Caco-2 (cell line): Measurements from ENCODE around the gene ALDH2. TPM values are rescaled to one million over a fixed set of nuclear protein-coding genes. Genes with fewer than 3 reads are reported as not detected.

ENCODE experiments used
- BruUV-seq: library from RNA; stranded (reverse); fragments of 400-500 nt; replicated peaks from 2 replicates; lab custom pipeline; 2021; lab: Mats Ljungman, UMichigan
- CTCF ChIA-PET: fragments of 300-600 bp; sonication (Branson Sonifier 250); formaldehyde crosslinking; loops from one replicate; lab custom pipeline; 2022; ENCODE audit warnings: antibody characterized with exemption; lab: Charles Lee
- POLR2A ChIA-PET: fragments of 300-600 bp; sonication (Branson Sonifier 250); formaldehyde crosslinking; loops from one replicate; lab custom pipeline; 2022; ENCODE audit warnings: antibody characterized with exemption; lab: Charles Lee
- DNase-seq, 2 experiments: peaks; one replicate each; pipeline versions ENCODE4 v3.0.0 to v3.0.0-alpha.2; 2020 to 2022
- H3K27me3 ChIP-seq: replicated peaks from 2 replicates; pipeline ENCODE4 v1.6.0; 2011; ENCODE audit warnings: low read length; ENCODE audit not compliant: control insufficient read depth, insufficient read depth
- H3K36me3 ChIP-seq: 2 replicates; pipeline ENCODE4 v1.5.1; 2011; ENCODE audit warnings: low read length; ENCODE audit not compliant: control insufficient read depth, insufficient read depth
- H3K4me1 ChIP-seq: fragments of 250-450 bp; sonication (Bioruptor Pico); 2 replicates; pipeline ENCODE4 v1.5.1; 2020; ENCODE audit warnings: mild to moderate bottlenecking
- H3K4me3 ChIP-seq: 2 replicates; pipeline ENCODE4 v1.5.1; 2011; ENCODE audit warnings: low read depth, mild to moderate bottlenecking, control low read depth, low read length
- H3K9me3 ChIP-seq: fragments of 250-450 bp; sonication (Bioruptor Pico); 2 replicates; pipeline ENCODE4 v1.5.1; 2020; ENCODE audit warnings: mild to moderate bottlenecking, moderate library complexity
- H3K27ac Mint-ChIP-seq: one replicate; pipeline ENCODE4 v1.8.0; 2022; ENCODE audit warnings: mixed read lengths; ENCODE audit not compliant: unreplicated experiment
- H3K27me3 Mint-ChIP-seq: one replicate; pipeline ENCODE4 v1.8.0; 2022; ENCODE audit warnings: mixed read lengths; ENCODE audit not compliant: insufficient read depth, unreplicated experiment
- H3K36me3 Mint-ChIP-seq: one replicate; pipeline ENCODE4 v1.8.0; 2022; ENCODE audit warnings: mild to moderate bottlenecking, mixed read lengths; ENCODE audit not compliant: insufficient read depth, unreplicated experiment
- H3K4me1 Mint-ChIP-seq: one replicate; pipeline ENCODE4 v1.8.0; 2022; ENCODE audit warnings: low read depth, mixed read lengths; ENCODE audit not compliant: unreplicated experiment
- H3K4me3 Mint-ChIP-seq: one replicate; pipeline ENCODE4 v1.8.0; 2022; ENCODE audit warnings: mild to moderate bottlenecking, moderate library complexity, mixed read lengths; ENCODE audit not compliant: unreplicated experiment
- H3K9me3 Mint-ChIP-seq: one replicate; pipeline ENCODE4 v1.8.0; 2022; ENCODE audit warnings: mixed read lengths; ENCODE audit not compliant: unreplicated experiment
- CTCF ChIP-seq, 2 experiments: fragments of 200-600 bp in 1 of 2; IDR thresholded peaks; 1 replicate in 1 of 2; 2 replicates in 1 of 2; pipeline versions ENCODE4 v1.5.1 to v1.8.0; 2011 to 2022; ENCODE audit warnings: antibody characterized with exemption in 1 of 2, control low read depth in 1 of 2, inconsistent platforms in 1 of 2, low read depth in 1 of 2, low read length in 1 of 2, mild to moderate bottlenecking in 1 of 2, moderate library complexity in 1 of 2; ENCODE audit not compliant: insufficient read depth in 1 of 2, severe bottlenecking in 1 of 2, unreplicated experiment in 1 of 2
- intact Hi-C: fragments of 100-400 bp; cut with micrococcal nuclease; formaldehyde crosslinking; loops from one replicate; pipeline ENCODE4 v1.10.0; 2022; ENCODE audit not compliant: unreplicated experiment
- total RNA-seq: library from RNA; stranded (reverse); gene quantifications from 2 replicates; pipeline ENCODE4 v1.2.3, GENCODE V29; 2022

Gene ALDH2
- total RNA-seq, 1 experiment from 2014 or later = 196 TPM

- H3K27me3 Mint-ChIP-seq = no peaks in the 10 kb centered on the region
- H3K4me1 Mint-ChIP-seq = no peaks in the 10 kb centered on the region
- no peak overlapping the region for H3K4me3 Mint-ChIP-seq
- POLR2A ChIA-PET = no interaction called here
- no peak overlapping the region for H3K4me3 ChIP-seq
- intact Hi-C loops = no loop called here
- H3K36me3 Mint-ChIP-seq = peaks cover 85% of the 10 kb centered on the region
- CTCF ChIA-PET = no interaction called here
- no TSS peak for BruUV-seq
- no peak overlapping the region for H3K27ac Mint-ChIP-seq
- peaks cover 2% of the 10 kb centered on the region; the same call in 1 of the 2 replicates for H3K36me3 ChIP-seq
- no peaks in the 10 kb centered on the region for H3K27me3 ChIP-seq
- no peaks in the 10 kb centered on the region for H3K9me3 ChIP-seq
- no peak for DNase-seq
- H3K9me3 Mint-ChIP-seq = no peaks in the 10 kb centered on the region
- no peaks in the 10 kb centered on the region for H3K4me1 ChIP-seq
- TF ChIP-seq CTCF (IDR thresholded peaks at IDR 0.05; ENCODE audit: insufficient read depth in 1 of 2, low read depth in 1 of 2, low read length in 1 of 2, severe bottlenecking in 1 of 2, unreplicated experiment in 1 of 2) = no peak
These were observed 31.4 kb downstream of the ALDH2 start for GRCh38 chr12:111798182-111798581.

- peaks cover 79% of the 10 kb centered on the region for H3K36me3 Mint-ChIP-seq
- no peak overlapping the region for H3K27ac Mint-ChIP-seq
- Histone ChIP-seq H3K27me3 (no peaks in the 10 kb centered on the region), H3K4me3 (no peak overlapping the region), H3K9me3 (no peaks in the 10 kb centered on the region), H3K4me1 (no peaks in the 10 kb centered on the region), H3K36me3 (peaks cover 2% of the 10 kb centered on the region; the same call in 1 of the 2 replicates)
- BruUV-seq = no TSS peak
- ChIA-PET CTCF (no interaction called here), POLR2A (no interaction called here)
- H3K9me3 Mint-ChIP-seq = no peaks in the 10 kb centered on the region
- H3K27me3 Mint-ChIP-seq = no peaks in the 10 kb centered on the region
- TF ChIP-seq CTCF (IDR thresholded peaks at IDR 0.05; ENCODE audit: insufficient read depth in 1 of 2, low read depth in 1 of 2, low read length in 1 of 2, severe bottlenecking in 1 of 2, unreplicated experiment in 1 of 2) = no peak
- no peak overlapping the region for H3K4me3 Mint-ChIP-seq
- H3K4me1 Mint-ChIP-seq = no peaks in the 10 kb centered on the region
- DNase-seq = no peak
- intact Hi-C loops = no loop called here
These were observed 33.0 kb downstream of the ALDH2 start for GRCh38 chr12:111799758-111800157.

- intact Hi-C loops = no loop called here
- no peak for DNase-seq
- Mint-ChIP-seq H3K36me3 (peaks cover 72% of the 10 kb centered on the region), H3K27me3 (no peaks in the 10 kb centered on the region), H3K27ac (no peak overlapping the region), H3K4me1 (no peaks in the 10 kb centered on the region), H3K4me3 (no peak overlapping the region), H3K9me3 (no peaks in the 10 kb centered on the region)
- no peaks in the 10 kb centered on the region for H3K4me1 ChIP-seq
- no TSS peak for BruUV-seq
- ChIA-PET CTCF (no interaction called here), POLR2A (no interaction called here)
- H3K4me3 ChIP-seq = no peak overlapping the region
- peaks cover 3% of the 10 kb centered on the region for H3K36me3 ChIP-seq
- H3K9me3 ChIP-seq = no peaks in the 10 kb centered on the region
- TF ChIP-seq CTCF (IDR thresholded peaks at IDR 0.05; ENCODE audit: insufficient read depth in 1 of 2, low read depth in 1 of 2, low read length in 1 of 2, severe bottlenecking in 1 of 2, unreplicated experiment in 1 of 2) = no peak
- no peaks in the 10 kb centered on the region for H3K27me3 ChIP-seq
These were observed 36.4 kb downstream of the ALDH2 start for GRCh38 chr12:111803038-111803626.
